HFF-Myc (cell line): ENCODE measurements around the gene SLC22A5.

Source experiments
- DNase-seq: peaks from one replicate; pipeline ENCODE4 v3.0.0-alpha.2; 2011; ENCODE audit warnings: low read depth; ENCODE audit errors: extremely low read depth
- H3K4me3 ChIP-seq: replicated peaks from 2 replicates; pipeline ENCODE4 v1.5.1; 2011; ENCODE audit warnings: low read depth, mild to moderate bottlenecking, control low read depth, low read length
- TF ChIP-seq, protein P1 (sequence below): IDR thresholded peaks from 2 replicates; pipeline ENCODE4 v1.5.1; 2012; ENCODE audit warnings: mild to moderate bottlenecking, low read depth, low read length, control low read depth; ENCODE audit errors: missing control alignments

The SLC22A5 gene

DNA sequence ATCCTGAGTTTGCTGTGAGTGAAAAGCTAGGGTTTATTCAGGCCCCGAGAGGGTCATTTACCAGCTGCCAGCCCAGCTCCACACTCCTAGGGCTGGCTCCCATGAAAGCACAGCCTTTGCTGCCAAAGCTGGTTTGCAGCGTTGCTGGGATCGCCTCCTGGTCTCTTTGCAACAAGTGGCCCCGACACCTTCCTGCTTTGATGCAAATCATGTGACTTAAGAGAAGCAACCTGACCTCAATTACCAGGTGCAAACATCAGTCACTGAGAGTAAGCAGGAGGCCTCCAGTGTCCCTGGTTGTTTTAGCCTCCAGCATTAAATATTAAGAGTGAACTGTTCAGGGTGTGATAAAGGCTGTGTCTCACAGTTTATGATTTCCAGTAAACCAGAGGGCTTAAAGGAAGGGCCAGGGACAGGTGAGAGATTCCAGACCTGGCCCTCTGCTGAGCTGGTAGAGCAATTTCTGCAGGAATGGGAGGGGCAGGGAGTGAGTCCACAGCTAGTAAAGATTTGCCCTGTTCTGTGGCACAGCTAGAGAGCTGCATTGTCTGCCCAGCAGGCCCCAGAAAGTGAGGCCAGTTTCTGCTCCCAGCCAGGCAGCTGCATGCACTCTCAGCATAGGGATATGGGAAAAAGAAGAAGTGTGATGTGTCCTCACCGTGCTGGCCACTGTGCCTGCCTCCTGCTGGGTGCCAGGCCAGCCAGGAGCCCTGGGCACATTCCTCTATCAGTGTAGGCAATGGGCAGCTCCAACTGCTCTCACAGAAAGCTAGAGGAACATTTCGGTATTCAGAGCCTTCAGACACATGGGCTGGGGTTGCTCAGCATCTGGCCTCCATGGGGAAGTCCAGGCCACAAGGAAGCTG, 58.0 kb downstream of the SLC22A5 start:
- H3K4me3 ChIP-seq, result no peak overlapping the region
- TF ChIP-seq, protein P1, sequence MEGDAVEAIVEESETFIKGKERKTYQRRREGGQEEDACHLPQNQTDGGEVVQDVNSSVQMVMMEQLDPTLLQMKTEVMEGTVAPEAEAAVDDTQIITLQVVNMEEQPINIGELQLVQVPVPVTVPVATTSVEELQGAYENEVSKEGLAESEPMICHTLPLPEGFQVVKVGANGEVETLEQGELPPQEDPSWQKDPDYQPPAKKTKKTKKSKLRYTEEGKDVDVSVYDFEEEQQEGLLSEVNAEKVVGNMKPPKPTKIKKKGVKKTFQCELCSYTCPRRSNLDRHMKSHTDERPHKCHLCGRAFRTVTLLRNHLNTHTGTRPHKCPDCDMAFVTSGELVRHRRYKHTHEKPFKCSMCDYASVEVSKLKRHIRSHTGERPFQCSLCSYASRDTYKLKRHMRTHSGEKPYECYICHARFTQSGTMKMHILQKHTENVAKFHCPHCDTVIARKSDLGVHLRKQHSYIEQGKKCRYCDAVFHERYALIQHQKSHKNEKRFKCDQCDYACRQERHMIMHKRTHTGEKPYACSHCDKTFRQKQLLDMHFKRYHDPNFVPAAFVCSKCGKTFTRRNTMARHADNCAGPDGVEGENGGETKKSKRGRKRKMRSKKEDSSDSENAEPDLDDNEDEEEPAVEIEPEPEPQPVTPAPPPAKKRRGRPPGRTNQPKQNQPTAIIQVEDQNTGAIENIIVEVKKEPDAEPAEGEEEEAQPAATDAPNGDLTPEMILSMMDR, result no peak
- DNase-seq, result no peak

DNA sequence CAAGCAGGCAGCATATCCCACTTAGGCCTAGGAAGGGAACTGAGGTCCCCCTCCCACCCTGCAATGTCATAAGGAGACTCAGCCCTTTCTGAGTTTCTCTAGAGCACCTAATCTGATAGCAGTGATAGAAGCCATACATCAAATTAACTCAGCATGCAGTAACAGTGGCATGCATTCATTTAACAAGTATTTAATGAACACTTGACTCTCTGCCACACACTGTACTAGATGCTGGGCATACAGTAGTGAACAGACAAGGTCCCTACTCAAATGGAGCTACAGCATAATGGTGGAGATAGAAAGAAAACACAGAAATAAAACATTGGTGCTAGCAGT, 58.6 kb downstream of the SLC22A5 start:
- no peak overlapping the region for H3K4me3 ChIP-seq
- TF ChIP-seq, protein P1, result no peak
- DNase-seq, result no peak

DNA sequence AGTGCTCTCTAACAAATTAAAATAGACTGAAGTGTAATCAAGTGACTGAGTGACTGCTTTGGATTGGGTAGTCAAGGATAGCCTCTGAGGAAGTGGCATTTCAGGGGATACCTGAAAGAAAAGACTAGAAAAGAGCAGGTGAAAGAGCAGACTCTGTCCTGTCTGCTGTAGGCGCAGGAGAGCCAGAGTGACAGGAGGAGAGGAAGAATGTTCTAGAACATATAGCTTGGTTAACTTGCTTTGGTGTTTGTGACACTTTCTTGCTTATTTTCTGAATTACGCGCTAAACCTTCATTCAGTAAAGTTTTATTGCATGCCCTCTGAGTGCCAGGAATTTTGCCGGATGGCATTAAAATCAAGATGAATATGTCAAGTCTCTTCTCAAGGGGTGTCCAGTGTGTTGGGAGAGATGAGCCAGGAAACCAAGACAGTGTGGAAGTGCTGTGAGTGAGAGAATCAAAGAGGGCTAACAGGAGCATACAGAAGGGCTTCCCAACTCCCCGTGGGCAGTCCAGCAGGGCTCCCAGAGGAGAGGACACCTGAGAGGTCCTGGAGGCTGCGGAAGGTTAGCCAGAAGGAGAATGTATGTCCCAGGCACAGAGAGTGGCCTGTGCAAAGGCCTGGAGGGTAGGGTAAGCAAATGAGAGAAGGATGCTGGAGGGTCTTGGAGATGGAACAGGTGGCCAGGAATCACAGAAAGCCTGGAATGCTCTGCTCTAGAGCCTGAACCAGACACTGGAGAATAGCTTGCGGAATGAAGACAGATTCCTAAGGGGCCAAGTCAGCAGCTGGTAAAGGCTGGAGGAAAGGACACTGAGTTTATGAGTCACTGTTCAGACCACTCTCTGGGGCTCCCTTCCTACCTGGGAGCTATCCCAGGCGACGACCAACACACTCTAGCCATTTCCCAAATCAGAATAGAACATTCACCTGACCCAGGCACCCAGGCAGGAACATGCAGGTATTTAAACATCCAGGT, 59.3 kb downstream of the SLC22A5 start:
- TF ChIP-seq, protein P1, result no peak
- DNase-seq, result no peak
- H3K4me3 ChIP-seq, result no peak overlapping the region

DNA sequence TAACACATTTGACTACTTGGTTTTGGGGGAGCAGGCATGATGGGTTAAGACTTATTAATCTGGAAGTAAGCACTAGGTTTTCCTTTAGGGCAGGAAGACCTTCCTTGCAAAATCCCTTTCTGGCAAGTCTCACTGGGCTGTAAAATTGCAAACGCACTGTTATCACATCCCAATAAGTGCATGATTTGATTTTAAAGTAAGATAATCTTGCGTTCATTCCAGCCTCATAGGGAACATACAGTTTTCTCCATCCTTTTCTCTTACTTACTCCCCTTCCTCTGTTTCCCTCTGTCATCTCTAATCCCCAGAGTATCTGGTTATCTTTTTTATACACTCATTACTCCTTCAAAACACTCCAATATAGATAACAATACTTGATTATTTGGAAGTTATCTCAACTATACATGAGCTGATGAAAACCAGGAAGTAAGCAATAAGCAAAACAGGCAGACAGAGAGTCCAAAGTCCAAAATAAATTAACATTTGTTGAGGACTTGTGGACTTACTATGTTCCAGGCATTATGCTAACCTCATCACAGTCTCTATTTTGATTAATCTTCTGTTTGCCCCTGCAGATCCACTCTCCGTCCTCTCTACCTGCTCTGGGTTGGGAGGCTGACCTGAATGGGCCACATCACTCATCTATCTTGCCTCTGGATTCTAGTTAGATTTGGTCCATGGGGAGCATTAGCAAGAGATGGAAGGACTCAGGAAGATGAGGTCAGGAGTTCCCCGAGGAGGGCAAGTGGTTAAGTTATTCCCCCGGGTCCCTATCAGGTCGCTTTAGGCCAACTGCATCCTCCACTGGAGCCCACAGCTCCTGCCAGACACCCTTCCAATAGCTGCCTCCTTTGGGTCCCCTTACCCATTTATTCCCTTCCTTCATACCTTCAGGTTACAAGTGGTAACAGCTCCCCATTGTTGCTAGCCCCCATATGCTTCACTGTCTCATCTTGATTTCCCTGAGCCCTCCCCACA, 60.2 kb downstream of the SLC22A5 start:
- TF ChIP-seq, protein P1, result no peak
- DNase-seq, result no peak
- H3K4me3 ChIP-seq, result no peak overlapping the region

DNA sequence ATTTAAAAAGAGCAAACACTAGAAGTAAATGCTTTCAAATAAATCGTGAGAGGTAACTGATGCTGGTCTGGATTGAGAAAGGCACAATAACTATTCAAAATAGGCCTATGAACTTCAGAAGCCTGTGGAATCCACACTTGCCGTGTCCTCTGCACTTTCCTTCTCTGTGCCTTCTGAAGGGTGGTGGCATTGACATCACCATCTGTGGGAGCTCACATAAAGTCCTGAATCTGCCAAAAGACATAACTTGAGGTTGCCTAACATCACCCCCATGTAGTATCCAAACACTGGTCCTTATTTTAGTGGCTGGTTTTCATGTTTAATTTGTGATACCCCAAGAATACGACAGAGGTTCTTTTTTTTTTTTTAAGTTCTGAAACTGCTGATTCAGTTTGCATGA, 61.2 kb downstream of the SLC22A5 start:
- DNase-seq, result no peak

More for the DNA sequence above, 61.2 kb downstream of the SLC22A5 start:
- TF ChIP-seq, protein P1, result no peak
- no peak overlapping the region for H3K4me3 ChIP-seq
